Nephron progenitor cell (in vitro differentiated cells): Measurements from ENCODE around the gene OSBPL7.
A peak's percentile ranks its signal among the peaks of the same experiment; 100 is the strongest.

ENCODE experiments used
- DNase-seq: peaks from one replicate; pipeline ENCODE4 v3.0.0; 2021
- H3K27ac Mint-ChIP-seq: 2 replicates; pipeline ENCODE4 v1.8.0; 2021; ENCODE audit warnings: mild to moderate bottlenecking, moderate library complexity, mixed read lengths
- H3K27me3 Mint-ChIP-seq: 2 replicates; pipeline ENCODE4 v1.8.0; 2021; ENCODE audit warnings: mild to moderate bottlenecking, low read depth, mixed read lengths; ENCODE audit not compliant: poor library complexity
- H3K36me3 Mint-ChIP-seq: 2 replicates; pipeline ENCODE4 v1.8.0; 2021; ENCODE audit warnings: low read depth, mixed read lengths
- H3K4me1 Mint-ChIP-seq: 2 replicates; pipeline ENCODE4 v1.8.0; 2021; ENCODE audit warnings: mixed read lengths
- H3K4me3 Mint-ChIP-seq: 2 replicates; pipeline ENCODE4 v1.8.0; 2021; ENCODE audit warnings: mild to moderate bottlenecking, moderate library complexity, mixed read lengths
- H3K9me3 Mint-ChIP-seq: 2 replicates; pipeline ENCODE4 v1.8.0; 2021; ENCODE audit warnings: mild to moderate bottlenecking, moderate library complexity, mixed read lengths
- CTCF ChIP-seq: fragments of 200-600 bp; sonication (generic); IDR thresholded peaks from 2 replicates; pipeline ENCODE4 v1.5.0; 2021; ENCODE audit warnings: antibody characterized with exemption

OSBPL7 gene

GRCh38 chr17:47829870-47830269 lies 8.3 kb upstream of the OSBPL7 start:
- Mint-ChIP-seq H3K27me3 (peaks cover 3% of the 10 kb centered on the region), H3K4me3 (peak overlapping the region; percentile 91), H3K9me3 (no peaks in the 10 kb centered on the region), H3K36me3 (peaks cover 20% of the 10 kb centered on the region), H3K4me1 (peaks cover 32% of the 10 kb centered on the region), H3K27ac (peak overlapping the region; percentile 17)
- TF ChIP-seq CTCF, result no peak
- DNase-seq, result no peak

- Mint-ChIP-seq H3K27me3 (peaks cover 10% of the 10 kb centered on the region), H3K4me3 (no peak overlapping the region), H3K9me3 (no peaks in the 10 kb centered on the region), H3K36me3 (peaks cover 30% of the 10 kb centered on the region), H3K27ac (no peak overlapping the region), H3K4me1 (peaks cover 24% of the 10 kb centered on the region)
- TF ChIP-seq CTCF, result no peak
- no peak for DNase-seq
Measured at GRCh38 chr17:47823519-47823918, 1.9 kb upstream of the OSBPL7 start.

- Mint-ChIP-seq H3K27me3 (peaks cover 6% of the 10 kb centered on the region), H3K27ac (peak overlapping the region; percentile 59)
- no peak for TF ChIP-seq CTCF
Measured at GRCh38 chr17:47822785-47823184, 1.2 kb upstream of the OSBPL7 start.

GRCh38 chr17:47821031-47821423 lies 567 bp downstream of the OSBPL7 start:
- no peak for TF ChIP-seq CTCF
- H3K27me3 Mint-ChIP-seq, result peaks cover 6% of the 10 kb centered on the region
- peaks cover 18% of the 10 kb centered on the region for H3K36me3 Mint-ChIP-seq
- DNase-seq, result no peak
- H3K27ac Mint-ChIP-seq, result no peak overlapping the region
- H3K4me1 Mint-ChIP-seq, result peaks cover 24% of the 10 kb centered on the region
- no peaks in the 10 kb centered on the region for H3K9me3 Mint-ChIP-seq
- peak overlapping the region; percentile 90 for H3K4me3 Mint-ChIP-seq

More at GRCh38 chr17:47822785-47823184, 1.2 kb upstream of the OSBPL7 start:
- peaks cover 24% of the 10 kb centered on the region for H3K4me1 Mint-ChIP-seq
- H3K4me3 Mint-ChIP-seq, result peak overlapping the region; percentile 23
- no peaks in the 10 kb centered on the region for H3K9me3 Mint-ChIP-seq
- DNase-seq, result no peak
- H3K36me3 Mint-ChIP-seq, result peaks cover 26% of the 10 kb centered on the region

GRCh38 chr17:47820033-47820789 lies 1.4 kb downstream of the OSBPL7 start:
- no peak for DNase-seq
- H3K4me1 Mint-ChIP-seq, result peaks cover 24% of the 10 kb centered on the region
- peaks cover 12% of the 10 kb centered on the region for H3K36me3 Mint-ChIP-seq
- H3K4me3 Mint-ChIP-seq, result peak overlapping the region; percentile 90
- TF ChIP-seq CTCF, result no peak
- H3K27me3 Mint-ChIP-seq, result peaks cover 10% of the 10 kb centered on the region
- no peaks in the 10 kb centered on the region for H3K9me3 Mint-ChIP-seq
- H3K27ac Mint-ChIP-seq, result no peak overlapping the region

GRCh38 chr17:47819475-47819874 lies 2.1 kb downstream of the OSBPL7 start:
- no peak for DNase-seq
- peaks cover 8% of the 10 kb centered on the region for H3K36me3 Mint-ChIP-seq
- no peak overlapping the region for H3K27ac Mint-ChIP-seq
- H3K9me3 Mint-ChIP-seq, result no peaks in the 10 kb centered on the region
- TF ChIP-seq CTCF, result no peak
- H3K4me3 Mint-ChIP-seq, result no peak overlapping the region
- peaks cover 24% of the 10 kb centered on the region for H3K4me1 Mint-ChIP-seq
- peaks cover 11% of the 10 kb centered on the region for H3K27me3 Mint-ChIP-seq
